GM12872 (cell line): ENCODE results near the gene C1QTNF8.

Source experiments
- CTCF ChIP-seq: IDR thresholded peaks from 3 replicates; pipeline ENCODE4 v1.5.1; 2011; ENCODE audit warnings: low read depth, mild to moderate bottlenecking, low read length, moderate library complexity; ENCODE audit not compliant: insufficient read depth

Gene C1QTNF8

GRCh38 chr16:1055557-1055924 lies 40.5 kb downstream of the C1QTNF8 start:
- no peak for TF ChIP-seq CTCF

DNA sequence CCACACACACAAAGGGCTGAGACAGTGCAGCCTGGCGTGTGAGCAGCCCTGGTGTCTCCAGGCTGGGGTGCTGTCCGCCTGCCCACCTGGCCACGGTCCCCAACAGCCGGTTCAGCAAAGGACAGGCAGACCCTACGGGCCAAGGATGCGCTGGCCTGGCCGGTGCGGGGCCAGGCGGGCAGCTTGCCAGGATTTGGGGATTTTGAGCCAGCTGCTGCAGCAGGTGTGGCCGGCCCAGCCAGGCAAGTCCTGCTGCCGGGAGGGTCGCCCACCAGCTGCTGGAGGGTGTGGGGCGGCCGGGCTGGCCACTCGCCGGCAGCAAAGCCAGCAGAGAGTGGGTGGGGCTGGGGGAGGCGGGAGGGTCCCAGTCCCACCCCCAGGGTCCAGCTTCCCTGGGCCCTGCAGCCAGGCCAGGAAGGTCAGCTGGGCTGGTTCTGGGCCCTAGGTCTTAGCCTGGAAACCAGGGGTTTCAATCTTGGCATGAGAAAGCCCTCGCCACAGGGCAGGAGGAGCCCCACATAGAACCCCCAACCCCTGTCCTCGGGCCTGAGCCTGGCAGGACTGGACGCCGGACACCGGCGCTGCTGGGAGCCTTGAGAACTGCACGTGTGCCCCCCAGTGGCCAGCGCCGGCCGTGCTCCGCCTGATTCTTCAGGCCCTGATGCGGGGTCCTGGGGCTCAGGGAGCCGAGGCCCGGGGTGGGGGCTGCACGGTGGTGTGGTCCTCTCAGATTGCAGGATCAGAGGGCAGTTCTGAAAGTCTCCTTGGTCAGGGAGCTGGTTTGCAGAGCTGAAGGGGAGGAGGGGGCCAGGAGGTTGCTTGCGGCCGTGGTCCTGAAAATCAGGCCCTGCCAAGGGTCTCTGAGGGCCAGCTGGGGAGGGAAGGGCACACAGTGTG lies 41.1 kb downstream of the C1QTNF8 start:
- peak; percentile 65 for TF ChIP-seq CTCF

GRCh38 chr16:1053700-1054368 lies 42.2 kb downstream of the C1QTNF8 start:
- TF ChIP-seq CTCF, result no peak

GRCh38 chr16:1053121-1053521 lies 42.9 kb downstream of the C1QTNF8 start:
- TF ChIP-seq CTCF, result no peak

- TF ChIP-seq CTCF, result no peak
Observed at GRCh38 chr16:1052721-1053120, 43.3 kb downstream of the C1QTNF8 start.

DNA sequence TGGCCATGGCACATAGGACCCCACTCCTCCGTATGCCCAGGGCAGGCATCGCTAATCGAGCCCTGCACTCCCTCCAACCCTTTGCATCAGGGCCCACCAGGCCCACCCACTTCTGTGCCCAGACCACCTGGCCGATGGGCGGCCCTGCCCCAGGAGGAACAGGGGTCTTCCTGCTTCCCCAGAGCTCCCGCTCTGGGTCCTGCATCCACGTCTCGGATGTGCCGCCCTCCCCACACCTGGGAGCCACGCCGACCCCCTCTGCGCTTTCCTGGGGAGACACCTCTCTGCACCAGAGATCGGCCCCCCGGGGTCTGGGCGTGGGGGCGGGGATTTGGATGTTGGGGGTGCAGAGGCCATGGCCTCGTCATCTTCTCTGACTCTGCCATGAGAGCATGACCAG lies 44.6 kb downstream of the C1QTNF8 start:
- TF ChIP-seq CTCF, result no peak

- TF ChIP-seq CTCF, result no peak
Observed at GRCh38 chr16:1050921-1051320, 45.1 kb downstream of the C1QTNF8 start.
